ENCODE data around the gene METTL25. TPM values are rescaled to one million over a fixed set of nuclear protein-coding genes. Genes with fewer than 3 reads are reported as not detected.

Gene METTL25
- total RNA-seq, 2 donors from 2014 or later, result 9.7 to 26.5 TPM

- no peaks in the 10 kb centered on the region for H3K36me3 ChIP-seq
- no peak overlapping the region for H3K27ac ChIP-seq
- ATAC-seq (ENCODE audit: insufficient number of reproducible peaks, low FRiP score, low read depth) (no peak), DNase-seq (ENCODE audit: low spot score) (no peak)
- no peak overlapping the region for H3K4me3 ChIP-seq
- H3K27me3 ChIP-seq (replicated peaks; ENCODE audit: insufficient read depth), result no peaks in the 10 kb centered on the region
- H3K9me3 ChIP-seq, result no peaks in the 10 kb centered on the region
- TF ChIP-seq CTCF (IDR thresholded peaks at IDR 0.05), result no peak
- no peaks in the 10 kb centered on the region for H3K4me1 ChIP-seq (ENCODE audit: control insufficient read depth in 1 of 2, low read depth in 2 of 2)
These were observed 158.7 kb downstream of the METTL25 start for GRCh38 chr12:82517027-82517426.

GRCh38 chr12:82517808-82518207 is 159.5 kb downstream of the METTL25 start:
- TF ChIP-seq CTCF (IDR thresholded peaks at IDR 0.05), result no peak
- no peak for ATAC-seq (ENCODE audit: insufficient number of reproducible peaks, low FRiP score, low read depth)

GRCh38 chr12:82519510-82519909 is 161.2 kb downstream of the METTL25 start:
- H3K27me3 ChIP-seq (replicated peaks; ENCODE audit: insufficient read depth), result no peaks in the 10 kb centered on the region
- H3K4me1 ChIP-seq (ENCODE audit: control insufficient read depth in 1 of 2, low read depth in 2 of 2), result no peaks in the 10 kb centered on the region
- H3K36me3 ChIP-seq, result no peaks in the 10 kb centered on the region
- no peak for TF ChIP-seq CTCF (IDR thresholded peaks at IDR 0.05)
- DNase-seq (ENCODE audit: low spot score) (no peak), ATAC-seq (ENCODE audit: insufficient number of reproducible peaks, low FRiP score, low read depth) (no peak)
- no peaks in the 10 kb centered on the region for H3K9me3 ChIP-seq
- no peak overlapping the region for H3K4me3 ChIP-seq
- H3K27ac ChIP-seq, result no peak overlapping the region

More at GRCh38 chr12:82517808-82518207, 159.5 kb downstream of the METTL25 start:
- Histone ChIP-seq H3K36me3 (no peaks in the 10 kb centered on the region), H3K27me3 (replicated peaks; ENCODE audit: insufficient read depth) (no peaks in the 10 kb centered on the region), H3K4me3 (no peak overlapping the region), H3K27ac (no peak overlapping the region), H3K4me1 (ENCODE audit: control insufficient read depth in 1 of 2, low read depth in 2 of 2) (no peaks in the 10 kb centered on the region), H3K9me3 (no peaks in the 10 kb centered on the region)
- no peak for DNase-seq (ENCODE audit: low spot score)

GRCh38 chr12:82522285-82522684 is 164.0 kb downstream of the METTL25 start:
- H3K4me1 ChIP-seq (ENCODE audit: control insufficient read depth in 1 of 2, low read depth in 2 of 2), result no peaks in the 10 kb centered on the region
- ATAC-seq (ENCODE audit: insufficient number of reproducible peaks, low FRiP score, low read depth), result no peak
- no peak overlapping the region for H3K4me3 ChIP-seq
- no peaks in the 10 kb centered on the region for H3K27me3 ChIP-seq (replicated peaks; ENCODE audit: insufficient read depth)
- H3K36me3 ChIP-seq, result no peaks in the 10 kb centered on the region
- no peak overlapping the region for H3K27ac ChIP-seq
- H3K9me3 ChIP-seq, result no peaks in the 10 kb centered on the region
- no peak for DNase-seq (ENCODE audit: low spot score)
- no peak for TF ChIP-seq CTCF (IDR thresholded peaks at IDR 0.05)

GRCh38 chr12:82522762-82523161 is 164.4 kb downstream of the METTL25 start:
- ATAC-seq (ENCODE audit: insufficient number of reproducible peaks, low FRiP score, low read depth), result no peak
- no peaks in the 10 kb centered on the region for H3K9me3 ChIP-seq
- H3K4me1 ChIP-seq (ENCODE audit: control insufficient read depth in 1 of 2, low read depth in 2 of 2), result no peaks in the 10 kb centered on the region
- no peaks in the 10 kb centered on the region for H3K36me3 ChIP-seq
- no peak overlapping the region for H3K4me3 ChIP-seq
- TF ChIP-seq CTCF (IDR thresholded peaks at IDR 0.05), result no peak
- H3K27ac ChIP-seq, result no peak overlapping the region
- no peaks in the 10 kb centered on the region for H3K27me3 ChIP-seq (replicated peaks; ENCODE audit: insufficient read depth)
- no peak for DNase-seq (ENCODE audit: low spot score)

Measured in thoracic aorta (tissue), 2 donors.